KMS-11 (cell line): Measurements from ENCODE around the gene CACHD1.

ENCODE experiments used
- H2AFZ ChIP-seq: fragments of 200-600 bp; sonication (generic); 2 replicates; pipeline ENCODE4 v1.6.1; 2016; ENCODE audit warnings: antibody characterized with exemption, mixed run types, low read depth
- H3K27ac ChIP-seq: fragments of 200-600 bp; sonication (generic); 2 replicates; pipeline ENCODE4 v1.6.1; 2016; ENCODE audit warnings: mild to moderate bottlenecking, mixed run types
- H3K27me3 ChIP-seq: fragments of 200-600 bp; sonication (generic); 2 replicates; pipeline ENCODE4 v1.6.1; 2017; ENCODE audit warnings: mild to moderate bottlenecking, low read depth, mixed run types, moderate library complexity; ENCODE audit not compliant: insufficient read depth
- H3K36me3 ChIP-seq: fragments of 200-600 bp; sonication (generic); 2 replicates; pipeline ENCODE4 v1.6.1; 2017; ENCODE audit warnings: mild to moderate bottlenecking, mixed run types; ENCODE audit not compliant: insufficient read depth
- H3K4me1 ChIP-seq: fragments of 200-600 bp; sonication (generic); 2 replicates; pipeline ENCODE4 v1.6.1; 2016; ENCODE audit warnings: mild to moderate bottlenecking, low read depth, mixed run types; ENCODE audit not compliant: poor library complexity, severe bottlenecking
- H3K4me2 ChIP-seq: fragments of 200-600 bp; sonication (generic); 2 replicates; pipeline ENCODE4 v1.7.0; 2016; ENCODE audit warnings: mild to moderate bottlenecking, mixed run types
- H3K4me3 ChIP-seq: fragments of 200-600 bp; sonication (generic); IDR thresholded peaks from 2 replicates; pipeline ENCODE4 v1.6.1; 2017; ENCODE audit warnings: low read depth, low read length, mixed read lengths; ENCODE audit not compliant: insufficient read depth
- H3K79me2 ChIP-seq: fragments of 200-600 bp; sonication (generic); 2 replicates; pipeline ENCODE4 v1.6.1; 2016; ENCODE audit warnings: low read depth, mixed run types; ENCODE audit not compliant: insufficient read depth
- H3K9ac ChIP-seq: fragments of 200-600 bp; sonication (generic); 2 replicates; pipeline ENCODE4 v1.6.1; 2016; ENCODE audit warnings: mild to moderate bottlenecking, mixed run types
- H4K20me1 ChIP-seq: fragments of 200-600 bp; sonication (generic); 2 replicates; pipeline ENCODE4 v1.6.1; 2016; ENCODE audit warnings: mild to moderate bottlenecking, mixed run types; ENCODE audit not compliant: insufficient read depth
- CTCF ChIP-seq: fragments of 200-600 bp; sonication (generic); conservative IDR thresholded peaks from 2 replicates; pipeline ENCODE4 v1.6.1; 2017; ENCODE audit warnings: low read depth, mild to moderate bottlenecking, antibody characterized with exemption, low read length, moderate library complexity, mixed read lengths

CACHD1 gene

GRCh38 chr1:64425521-64425920, 44.4 kb upstream of the CACHD1 start:
- H3K9ac ChIP-seq: no peak overlapping the region
- H3K4me1 ChIP-seq: no peaks in the 10 kb centered on the region
- H3K27ac ChIP-seq: no peak overlapping the region
- H3K4me3 ChIP-seq: no peak overlapping the region
- no peaks in the 10 kb centered on the region for H3K27me3 ChIP-seq
- no peaks in the 10 kb centered on the region for H3K79me2 ChIP-seq
- H3K4me2 ChIP-seq: no peak overlapping the region
- no peaks in the 10 kb centered on the region for H3K36me3 ChIP-seq
- H2AFZ ChIP-seq: no peak overlapping the region
- no peak for TF ChIP-seq CTCF
- no peaks in the 10 kb centered on the region for H4K20me1 ChIP-seq

- no peaks in the 10 kb centered on the region for H3K36me3 ChIP-seq
- no peak overlapping the region for H2AFZ ChIP-seq
- H3K79me2 ChIP-seq: no peaks in the 10 kb centered on the region
- H3K4me1 ChIP-seq: no peaks in the 10 kb centered on the region
- H3K27ac ChIP-seq: no peak overlapping the region
- no peak overlapping the region for H3K4me3 ChIP-seq
- no peaks in the 10 kb centered on the region for H3K27me3 ChIP-seq
- H4K20me1 ChIP-seq: no peaks in the 10 kb centered on the region
- H3K9ac ChIP-seq: no peak overlapping the region
- no peak for TF ChIP-seq CTCF
- H3K4me2 ChIP-seq: no peak overlapping the region
Measured at GRCh38 chr1:64426681-64427080, 43.2 kb upstream of the CACHD1 start.

- Histone ChIP-seq H3K79me2 (no peaks in the 10 kb centered on the region), H3K27ac (no peak overlapping the region), H3K9ac (no peak overlapping the region), H3K4me2 (no peak overlapping the region), H2AFZ (no peak overlapping the region), H4K20me1 (no peaks in the 10 kb centered on the region), H3K36me3 (no peaks in the 10 kb centered on the region), H3K4me1 (no peaks in the 10 kb centered on the region), H3K4me3 (no peak overlapping the region), H3K27me3 (no peaks in the 10 kb centered on the region)
- no peak for TF ChIP-seq CTCF
Measured at GRCh38 chr1:64427879-64428278, 42.0 kb upstream of the CACHD1 start.

- no peaks in the 10 kb centered on the region for H3K27me3 ChIP-seq
- no peaks in the 10 kb centered on the region for H3K79me2 ChIP-seq
- H4K20me1 ChIP-seq: no peaks in the 10 kb centered on the region
- no peak overlapping the region for H3K27ac ChIP-seq
- no peaks in the 10 kb centered on the region for H3K4me1 ChIP-seq
- H3K4me2 ChIP-seq: no peak overlapping the region
- TF ChIP-seq CTCF: no peak
- H3K4me3 ChIP-seq: no peak overlapping the region
- H3K9ac ChIP-seq: no peak overlapping the region
- H3K36me3 ChIP-seq: no peaks in the 10 kb centered on the region
- H2AFZ ChIP-seq: no peak overlapping the region
Measured at GRCh38 chr1:64433308-64433707, 36.6 kb upstream of the CACHD1 start.

GRCh38 chr1:64433747-64434146, 36.2 kb upstream of the CACHD1 start:
- Histone ChIP-seq H3K27ac (no peak overlapping the region), H3K79me2 (no peaks in the 10 kb centered on the region), H3K4me1 (no peaks in the 10 kb centered on the region), H3K36me3 (no peaks in the 10 kb centered on the region), H2AFZ (no peak overlapping the region), H3K27me3 (no peaks in the 10 kb centered on the region), H4K20me1 (no peaks in the 10 kb centered on the region), H3K4me2 (no peak overlapping the region), H3K9ac (no peak overlapping the region), H3K4me3 (no peak overlapping the region)
- no peak for TF ChIP-seq CTCF
